Endodermal cell (in vitro differentiated cells): ENCODE results near the gene SPTA1. TPM values are rescaled to one million over a fixed set of nuclear protein-coding genes. Genes with fewer than 3 reads are reported as not detected.

Source experiments
- DNase-seq: peaks from one replicate; pipeline ENCODE4 v3.0.0-alpha.2; 2017
- H3K27ac ChIP-seq: 2 replicates; pipeline ENCODE4 v1.5.1; 2013; ENCODE audit warnings: mild to moderate bottlenecking, low read depth, low read length, moderate library complexity
- H3K27me3 ChIP-seq: 2 replicates; pipeline ENCODE4 v1.6.1; 2013; ENCODE audit warnings: mild to moderate bottlenecking, low read length, moderate library complexity; ENCODE audit not compliant: insufficient read depth, control insufficient read depth, poor library complexity, severe bottlenecking
- H3K36me3 ChIP-seq: 2 replicates; pipeline ENCODE4 v1.7.0; 2013; ENCODE audit warnings: mild to moderate bottlenecking, low read length, moderate library complexity; ENCODE audit not compliant: control insufficient read depth, insufficient read depth
- H3K4me1 ChIP-seq: one replicate; pipeline ENCODE4 v1.7.0; 2013; ENCODE audit warnings: low read length; ENCODE audit not compliant: control insufficient read depth, insufficient read depth
- H3K4me3 ChIP-seq: 2 replicates; pipeline ENCODE4 v1.5.1; 2013; ENCODE audit warnings: mild to moderate bottlenecking, low read length, moderate library complexity
- H3K9ac ChIP-seq: 2 replicates; pipeline ENCODE4 v1.6.1; 2013; ENCODE audit warnings: mild to moderate bottlenecking, low read length, moderate library complexity; ENCODE audit not compliant: poor library complexity, severe bottlenecking; ENCODE audit errors: extremely low read depth
- H3K9me3 ChIP-seq: 2 replicates; pipeline ENCODE4 v1.6.1; 2013; ENCODE audit warnings: mild to moderate bottlenecking, low read length, moderate library complexity; ENCODE audit not compliant: control insufficient read depth
- H3K27ac Mint-ChIP-seq: 2 replicates; pipeline ENCODE4 v1.8.0; 2020; ENCODE audit warnings: mixed read lengths
- H3K27me3 Mint-ChIP-seq: 2 replicates; pipeline ENCODE4 v1.8.0; 2021; ENCODE audit warnings: mild to moderate bottlenecking, mixed read lengths; ENCODE audit not compliant: insufficient read depth
- H3K36me3 Mint-ChIP-seq: 2 replicates; pipeline ENCODE4 v1.8.0; 2020; ENCODE audit warnings: low read depth, mixed read lengths
- H3K4me1 Mint-ChIP-seq: 2 replicates; pipeline ENCODE4 v1.8.0; 2020; ENCODE audit warnings: mixed read lengths
- H3K4me3 Mint-ChIP-seq: 2 replicates; pipeline ENCODE4 v1.8.0; 2020; ENCODE audit warnings: mild to moderate bottlenecking, moderate library complexity, mixed read lengths
- H3K9me3 Mint-ChIP-seq: 2 replicates; pipeline ENCODE4 v1.8.0; 2020; ENCODE audit warnings: mild to moderate bottlenecking, mixed read lengths
- WGBS, 2 experiments: methylation state at CpG; one replicate each; pipeline versions ENCODE4 v1.1.5 to v1.1.7; 2013; ENCODE audit warnings: missing lambda C conversion rate in 2 of 2, mixed read lengths in 1 of 2; ENCODE audit not compliant: insufficient coverage in 1 of 2, insufficient read length in 1 of 2; 5-methylcytosine and 5-hydroxymethylcytosine counted together
- total RNA-seq, 2 donors: library from RNA; stranded (reverse); fragmentation: NEBNext Ultra II Directional in 1 of 2; extraction: Animal tissue kit (Norgen Biotek cat#: 25700) in 1 of 2; gene quantifications; 2 replicates in 1 of 2; 3 replicates in 1 of 2; pipeline ENCODE4 v1.2.1, GENCODE V29; 2021
- TF ChIP-seq, protein P1 (sequence below): fragments of 200-600 bp; sonication (generic); conservative IDR thresholded peaks from 2 replicates; pipeline ENCODE4 v1.5.0; 2021; ENCODE audit warnings: antibody characterized with exemption, mild to moderate bottlenecking

Gene SPTA1
- total RNA-seq, 2 donors from 2014 or later: not detected

DNA sequence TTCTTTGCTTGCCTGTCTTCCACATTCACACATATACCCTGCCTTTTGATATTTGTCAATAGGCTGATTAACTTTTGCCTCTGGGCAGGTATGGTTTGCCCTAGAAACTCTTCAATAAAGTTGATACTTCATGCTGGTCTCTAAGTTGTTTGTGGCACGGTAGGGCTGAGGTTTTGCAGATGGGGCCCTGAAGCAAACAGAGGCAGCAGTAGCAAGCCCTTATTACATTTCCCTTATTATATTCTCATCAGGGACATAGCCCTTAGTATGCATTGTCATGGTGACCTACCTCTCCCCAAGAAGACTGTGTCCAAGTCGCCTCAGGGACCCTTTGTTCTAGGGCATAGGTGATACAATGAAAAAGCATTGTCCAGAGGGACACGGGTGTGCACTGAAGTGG lies 116.0 kb downstream of the SPTA1 start, which contains the start of gene OR6P1:
Gene OR6P1, minus strand, starts transcription at position 101 of the 400 bp plus-strand sequence. CDS start 6,976 bp downstream, outside the sequence.
- no peak for DNase-seq
- H3K27ac Mint-ChIP-seq: no peak within 1 kb of the TSS
- H3K9me3 Mint-ChIP-seq: no peaks in the 10 kb centered on the region
- no peak within 1 kb of the TSS for H3K9ac ChIP-seq
- no peak within 1 kb of the TSS for H3K4me3 Mint-ChIP-seq
- no peaks in the 10 kb centered on the region for H3K4me1 ChIP-seq
- WGBS, 2 experiments: 88 to 90% methylated on average over 1 to 3 of the region's 3 CpGs
- no peaks in the 10 kb centered on the region for H3K4me1 Mint-ChIP-seq
- H3K27me3 ChIP-seq: no peaks in the 10 kb centered on the region
- H3K27me3 Mint-ChIP-seq: no peaks in the 10 kb centered on the region
- H3K36me3 Mint-ChIP-seq: no peaks in the 10 kb centered on the region
- H3K36me3 ChIP-seq: no peaks in the 10 kb centered on the region
- H3K27ac ChIP-seq: no peak within 1 kb of the TSS
- no peaks in the 10 kb centered on the region for H3K9me3 ChIP-seq
- H3K4me3 ChIP-seq: no peak within 1 kb of the TSS
- TF ChIP-seq, protein P1, sequence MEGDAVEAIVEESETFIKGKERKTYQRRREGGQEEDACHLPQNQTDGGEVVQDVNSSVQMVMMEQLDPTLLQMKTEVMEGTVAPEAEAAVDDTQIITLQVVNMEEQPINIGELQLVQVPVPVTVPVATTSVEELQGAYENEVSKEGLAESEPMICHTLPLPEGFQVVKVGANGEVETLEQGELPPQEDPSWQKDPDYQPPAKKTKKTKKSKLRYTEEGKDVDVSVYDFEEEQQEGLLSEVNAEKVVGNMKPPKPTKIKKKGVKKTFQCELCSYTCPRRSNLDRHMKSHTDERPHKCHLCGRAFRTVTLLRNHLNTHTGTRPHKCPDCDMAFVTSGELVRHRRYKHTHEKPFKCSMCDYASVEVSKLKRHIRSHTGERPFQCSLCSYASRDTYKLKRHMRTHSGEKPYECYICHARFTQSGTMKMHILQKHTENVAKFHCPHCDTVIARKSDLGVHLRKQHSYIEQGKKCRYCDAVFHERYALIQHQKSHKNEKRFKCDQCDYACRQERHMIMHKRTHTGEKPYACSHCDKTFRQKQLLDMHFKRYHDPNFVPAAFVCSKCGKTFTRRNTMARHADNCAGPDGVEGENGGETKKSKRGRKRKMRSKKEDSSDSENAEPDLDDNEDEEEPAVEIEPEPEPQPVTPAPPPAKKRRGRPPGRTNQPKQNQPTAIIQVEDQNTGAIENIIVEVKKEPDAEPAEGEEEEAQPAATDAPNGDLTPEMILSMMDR: no peak

DNA sequence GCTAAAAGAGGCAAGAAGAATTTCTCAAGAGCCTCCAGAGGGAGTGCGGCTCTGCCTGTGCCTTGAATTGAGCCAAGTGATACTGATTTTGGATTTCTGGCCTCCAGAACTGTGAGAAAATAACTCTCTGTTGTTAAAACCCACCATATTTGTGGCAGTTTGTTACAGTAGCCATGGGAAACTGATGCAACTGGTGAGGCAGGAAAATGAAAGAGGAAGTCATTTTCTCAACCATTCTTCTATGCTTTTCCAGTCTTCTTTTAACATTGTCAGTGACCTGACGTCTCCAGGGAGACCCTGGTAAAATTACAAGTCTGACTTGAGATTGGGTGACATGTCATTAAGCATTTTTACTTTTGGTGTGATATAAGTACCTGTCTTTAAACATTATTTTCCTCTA lies 121.9 kb downstream of the SPTA1 start:
- no peaks in the 10 kb centered on the region for H3K36me3 Mint-ChIP-seq
- no peaks in the 10 kb centered on the region for H3K36me3 ChIP-seq
- TF ChIP-seq, protein P1: no peak
- no peaks in the 10 kb centered on the region for H3K9me3 ChIP-seq
- no peak overlapping the region for H3K4me3 ChIP-seq
- H3K4me1 Mint-ChIP-seq: no peaks in the 10 kb centered on the region
- 88 to 100% methylated on average over 1 to 2 of the region's 2 CpGs for WGBS, 2 experiments
- no peaks in the 10 kb centered on the region for H3K4me1 ChIP-seq
- no peaks in the 10 kb centered on the region for H3K27me3 ChIP-seq
- H3K27ac ChIP-seq: no peak overlapping the region
- no peaks in the 10 kb centered on the region for H3K9me3 Mint-ChIP-seq
- no peak for DNase-seq
- no peak overlapping the region for H3K9ac ChIP-seq
- no peak overlapping the region for H3K27ac Mint-ChIP-seq
- H3K27me3 Mint-ChIP-seq: peaks cover 2% of the 10 kb centered on the region
- H3K4me3 Mint-ChIP-seq: no peak overlapping the region

DNA sequence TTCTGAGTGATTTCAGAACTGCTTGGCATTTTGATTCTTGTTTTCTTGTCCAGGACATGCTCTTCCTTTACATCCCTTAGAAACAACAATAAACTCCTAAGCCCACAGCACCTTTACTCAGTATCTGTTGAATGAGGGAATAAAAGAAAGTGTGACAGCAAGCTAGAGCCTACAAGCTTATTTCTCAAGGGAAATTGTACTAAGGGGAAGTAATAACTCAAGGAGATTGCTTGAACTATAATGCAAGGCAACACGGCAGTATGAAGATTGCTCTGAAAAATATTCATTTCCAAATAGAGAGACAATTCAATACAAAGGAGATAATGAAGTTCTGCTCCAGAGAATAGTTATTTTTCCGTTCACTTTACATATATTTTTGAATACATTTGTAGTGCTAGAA lies 122.7 kb downstream of the SPTA1 start:
- H3K4me1 ChIP-seq: no peaks in the 10 kb centered on the region
- H3K27me3 ChIP-seq: no peaks in the 10 kb centered on the region
- TF ChIP-seq, protein P1: no peak
- H3K9me3 Mint-ChIP-seq: no peaks in the 10 kb centered on the region
- peaks cover 2% of the 10 kb centered on the region for H3K27me3 Mint-ChIP-seq
- H3K4me3 Mint-ChIP-seq: no peak overlapping the region
- WGBS, 2 experiments: 100% methylated on average over 1 of the region's 2 CpGs; no CpG with 5 or more reads in 1 of the 2 experiments
- H3K4me1 Mint-ChIP-seq: no peaks in the 10 kb centered on the region
- no peak overlapping the region for H3K27ac ChIP-seq
- no peak overlapping the region for H3K4me3 ChIP-seq
- H3K9me3 ChIP-seq: no peaks in the 10 kb centered on the region
- no peak overlapping the region for H3K9ac ChIP-seq
- DNase-seq: no peak
- H3K27ac Mint-ChIP-seq: no peak overlapping the region
- no peaks in the 10 kb centered on the region for H3K36me3 Mint-ChIP-seq
- H3K36me3 ChIP-seq: no peaks in the 10 kb centered on the region

Other genes starting within 250 kb of the SPTA1 start
- not detected for gene OR10K1, start 224.9 kb downstream of the SPTA1 start, total RNA-seq
- not detected for gene OR10R2, start 214.5 kb downstream of the SPTA1 start, total RNA-seq
- gene OR6Y1, start 132.3 kb downstream of the SPTA1 start, total RNA-seq: not detected
- gene OR6P1, start 116.1 kb downstream of the SPTA1 start, total RNA-seq: not detected
- not detected for gene OR10X1, start 106.8 kb downstream of the SPTA1 start, total RNA-seq
- not detected for gene OR10Z1, start 81.4 kb downstream of the SPTA1 start, total RNA-seq
- gene OR6K2, start 13.9 kb upstream of the SPTA1 start, total RNA-seq: not detected
- not detected for gene OR6K3, start 34.0 kb upstream of the SPTA1 start, total RNA-seq
- not detected for gene OR6K6, start 68.0 kb upstream of the SPTA1 start, total RNA-seq
- not detected for gene OR6N1, start 85.5 kb upstream of the SPTA1 start, total RNA-seq
- not detected for gene OR6N2, start 94.5 kb upstream of the SPTA1 start, total RNA-seq
- gene MNDA, start 144.6 kb upstream of the SPTA1 start, total RNA-seq: not detected
- gene PYHIN1, start 244.8 kb upstream of the SPTA1 start, total RNA-seq: not detected